H1 (cell line): ENCODE measurements around the gene KIF26B. TPM values are rescaled to one million over a fixed set of nuclear protein-coding genes. Genes with fewer than 3 reads are reported as not detected.

Experiments
- CTCF ChIA-PET: fragments of 300-600 bp; sonication (Branson Sonifier 250); formaldehyde crosslinking; loops from one replicate; lab custom pipeline; 2021; ENCODE audit not compliant: partially characterized antibody; lab: Charles Lee
- POLR2A ChIA-PET: fragments of 300-600 bp; sonication (Branson Sonifier 250); formaldehyde crosslinking; loops from one replicate; lab custom pipeline; 2021; ENCODE audit warnings: inconsistent platforms; ENCODE audit not compliant: partially characterized antibody; lab: Charles Lee
- DNase-seq, 2 experiments: peaks; one replicate each; pipeline versions ENCODE4 v3.0.0 to v3.0.0-alpha.2; 2010 to 2022; ENCODE audit warnings: low spot score in 2 of 2, low read depth in 1 of 2, mixed read lengths in 1 of 2
- FAIRE-seq: peaks from 2 replicates; lab custom pipeline; 2011; peaks lifted over from hg19 to GRCh38; lab: Jason Lieb, UNC
- H2AFZ ChIP-seq: 2 replicates; pipeline ENCODE4 v1.8.1; 2012; ENCODE audit warnings: low read length, inconsistent platforms
- H2AK5ac ChIP-seq: 2 replicates; pipeline ENCODE4 v1.6.1; 2013; ENCODE audit warnings: low read depth, low read length
- H2BK120ac ChIP-seq: replicated peaks from 2 replicates; pipeline ENCODE3; 2013; ENCODE audit warnings: low read depth, low read length, inconsistent platforms
- H2BK12ac ChIP-seq: 2 replicates; pipeline ENCODE4 v1.6.1; 2013; ENCODE audit warnings: low read depth, low read length
- H2BK15ac ChIP-seq: 2 replicates; pipeline ENCODE4 v1.6.1; 2013; ENCODE audit warnings: low read length
- H2BK20ac ChIP-seq: 2 replicates; pipeline ENCODE4 v1.6.1; 2013; ENCODE audit warnings: low read length
- H2BK5ac ChIP-seq: 2 replicates; pipeline ENCODE4 v1.6.1; 2013; ENCODE audit warnings: low read depth, low read length
- H3K14ac ChIP-seq: 2 replicates; pipeline ENCODE4 v1.6.1; 2013; ENCODE audit warnings: inconsistent platforms; ENCODE audit not compliant: insufficient read length
- H3K18ac ChIP-seq: 2 replicates; pipeline ENCODE4 v1.6.1; 2013; ENCODE audit warnings: low read length; ENCODE audit errors: extremely low read depth
- H3K23ac ChIP-seq: 2 replicates; pipeline ENCODE4 v1.6.1; 2013; ENCODE audit warnings: inconsistent platforms; ENCODE audit not compliant: insufficient read length
- H3K23me2 ChIP-seq: 2 replicates; pipeline ENCODE4 v1.6.1; 2013; ENCODE audit warnings: low read depth, low read length
- H3K27ac ChIP-seq: 2 replicates; pipeline ENCODE4 v1.6.1; 2011; ENCODE audit warnings: low read depth, low read length, inconsistent platforms
- H3K27me3 ChIP-seq, 4 experiments: replicated peaks in 1 of 4; 1 replicate in 1 of 4; 2 replicates in 3 of 4; pipeline versions ENCODE4 v1.6.1 to v1.8.1; 2011 to 2013; ENCODE audit warnings: low read length in 3 of 4, mild to moderate bottlenecking in 3 of 4, inconsistent platforms in 2 of 4, mixed read lengths in 2 of 4, moderate library complexity in 1 of 4; ENCODE audit not compliant: control insufficient read depth in 3 of 4, insufficient read depth in 3 of 4; ENCODE audit errors: extremely low read depth in 1 of 4
- H3K36me3 ChIP-seq, 4 experiments: 2 replicates each; pipeline versions ENCODE4 v1.6.1 to v1.8.1; 2011 to 2013; ENCODE audit warnings: mild to moderate bottlenecking in 4 of 4, low read length in 3 of 4, moderate library complexity in 2 of 4, control low read depth in 1 of 4, inconsistent platforms in 1 of 4; ENCODE audit not compliant: insufficient read depth in 4 of 4, control insufficient read depth in 2 of 4
- H3K4ac ChIP-seq: replicated peaks from 2 replicates; pipeline ENCODE3; 2013; ENCODE audit warnings: low read length, low read depth, mixed read lengths, inconsistent platforms; ENCODE audit not compliant: insufficient read length
- H3K4me1 ChIP-seq, 4 experiments: replicated peaks in 1 of 4; 1 replicate in 1 of 4; 2 replicates in 3 of 4; pipeline versions ENCODE4 v1.6.1 to v1.8.1; 2011 to 2013; ENCODE audit warnings: low read length in 3 of 4, inconsistent platforms in 2 of 4, mixed read lengths in 1 of 4; ENCODE audit not compliant: insufficient read depth in 4 of 4, control insufficient read depth in 3 of 4
- H3K4me2 ChIP-seq, 2 experiments: 2 replicates each; pipeline versions ENCODE4 v1.6.1 to v1.8.1; 2011 to 2013; ENCODE audit warnings: low read depth in 2 of 2, low read length in 2 of 2, control low read depth in 1 of 2, inconsistent platforms in 1 of 2, mild to moderate bottlenecking in 1 of 2; ENCODE audit not compliant: insufficient read depth in 1 of 2
- H3K4me3 ChIP-seq, 4 experiments: fragments of 200-600, 300-600 bp in 1 of 4; sonication (generic), shearing (Covaris generic), sonication (Bioruptor Twin) in 1 of 4; 2 replicates each; pipeline versions ENCODE4 v1.5.1 to v1.8.1; 2011 to 2016; ENCODE audit warnings: low read length in 4 of 4, low read depth in 3 of 4, control low read depth in 2 of 4, inconsistent platforms in 2 of 4, mild to moderate bottlenecking in 2 of 4, mixed read lengths in 1 of 4, moderate library complexity in 1 of 4; ENCODE audit not compliant: insufficient read depth in 2 of 4; ENCODE audit errors: extremely low read depth in 1 of 4
- H3K56ac ChIP-seq: replicated peaks from 2 replicates; pipeline ENCODE3; 2013; ENCODE audit warnings: low read depth, mild to moderate bottlenecking, mixed read lengths, low read length, inconsistent platforms; ENCODE audit not compliant: insufficient read length
- H3K79me1 ChIP-seq: 2 replicates; pipeline ENCODE4 v1.6.1; 2013; ENCODE audit warnings: low read depth, low read length, control low read depth
- H3K79me2 ChIP-seq, 2 experiments: 2 replicates each; pipeline versions ENCODE4 v1.6.1 to v1.8.1; 2012 to 2013; ENCODE audit warnings: low read length in 2 of 2, mild to moderate bottlenecking in 2 of 2, inconsistent platforms in 1 of 2; ENCODE audit not compliant: insufficient read depth in 2 of 2, control insufficient read depth in 1 of 2
- H3K9ac ChIP-seq, 4 experiments: replicated peaks in 1 of 4; 1 replicate in 1 of 4; 2 replicates in 3 of 4; pipeline versions ENCODE4 v1.6.1 to v1.8.1; 2011 to 2013; ENCODE audit warnings: low read depth in 3 of 4, low read length in 3 of 4, control low read depth in 2 of 4, mild to moderate bottlenecking in 2 of 4, moderate library complexity in 2 of 4, inconsistent platforms in 1 of 4; ENCODE audit errors: extremely low read depth in 1 of 4
- H3K9me3 ChIP-seq, 2 experiments: 2 replicates each; pipeline versions ENCODE4 v1.6.1 to v1.8.1; 2012 to 2013; ENCODE audit warnings: mild to moderate bottlenecking in 2 of 2, moderate library complexity in 2 of 2, control low read depth in 1 of 2, inconsistent platforms in 1 of 2, low read depth in 1 of 2, low read length in 1 of 2, mixed read lengths in 1 of 2; ENCODE audit not compliant: insufficient read depth in 2 of 2
- H4K20me1 ChIP-seq, 2 experiments: replicated peaks in 1 of 2; 2 replicates each; pipeline versions ENCODE3 to v1.8.1; 2011 to 2013; ENCODE audit warnings: inconsistent platforms in 2 of 2, low read length in 2 of 2, mild to moderate bottlenecking in 1 of 2; ENCODE audit not compliant: insufficient read depth in 2 of 2, control insufficient read depth in 1 of 2
- H4K5ac ChIP-seq: 2 replicates; pipeline ENCODE4 v1.6.1; 2013; ENCODE audit warnings: low read length, low read depth, mixed read lengths, inconsistent platforms; ENCODE audit not compliant: insufficient read length
- H4K8ac ChIP-seq: 2 replicates; pipeline ENCODE4 v1.8.0; 2013; ENCODE audit warnings: mild to moderate bottlenecking, moderate library complexity, low read length, inconsistent platforms; ENCODE audit not compliant: insufficient read depth; ENCODE audit errors: extremely low read depth
- H4K91ac ChIP-seq: replicated peaks from 2 replicates; pipeline ENCODE3; 2013; ENCODE audit warnings: low read length, mixed read lengths, inconsistent platforms; ENCODE audit not compliant: insufficient read length
- EGR1 ChIP-seq: IDR thresholded peaks from 2 replicates; pipeline ENCODE4 v1.6.1; 2011; ENCODE audit warnings: low read depth, low read length, borderline replicate concordance
- FOSL1 ChIP-seq: IDR thresholded peaks from 2 replicates; pipeline ENCODE4 v1.6.1; 2011; ENCODE audit warnings: mild to moderate bottlenecking, low read depth, low read length, moderate library complexity; ENCODE audit not compliant: insufficient read depth
- GTF2F1 ChIP-seq: IDR thresholded peaks from 2 replicates; pipeline ENCODE4 v1.6.1; 2012; ENCODE audit warnings: low read depth, low read length, improper control_type of control experiment, borderline replicate concordance
- KDM1A ChIP-seq: fragments of 200-600, 300-600 bp; sonication (generic); IDR thresholded peaks from 2 replicates; pipeline ENCODE4 v1.7.1; 2016; ENCODE audit warnings: mild to moderate bottlenecking, low read length, borderline replicate concordance
- RFX5 ChIP-seq: IDR thresholded peaks from 2 replicates; pipeline ENCODE4 v1.6.1; 2011; ENCODE audit warnings: low read depth, low read length, improper control_type of control experiment, borderline replicate concordance
- SP2 ChIP-seq: IDR thresholded peaks from 2 replicates; pipeline ENCODE4 v1.6.1; 2012; ENCODE audit warnings: mild to moderate bottlenecking, low read length, inconsistent platforms
- SUZ12 ChIP-seq: fragments of 200-600 bp; sonication (generic); IDR thresholded peaks from 2 replicates; pipeline ENCODE4 v1.6.1; 2012; ENCODE audit warnings: mild to moderate bottlenecking, inconsistent platforms, low read length, moderate library complexity, mixed read lengths
- whole genome bisulfite sequencing, 2 experiments: shearing (Covaris generic) in 1 of 2; methylation state at CpG; one replicate each; pipeline versions ENCODE4 v1.1.6 to v1.1.7; 2013 to 2015; ENCODE audit warnings: low lambda C conversion rate in 2 of 2, mixed read lengths in 2 of 2, inconsistent platforms in 1 of 2, low coverage in 1 of 2, missing lambda C conversion rate in 1 of 2; ENCODE audit not compliant: insufficient replicate concordance in 2 of 2, insufficient coverage in 1 of 2, insufficient read length in 1 of 2; ENCODE audit errors: extremely low coverage in 1 of 2, missing lambda C conversion rate in 1 of 2; 5-methylcytosine and 5-hydroxymethylcytosine counted together
- polyA plus RNA-seq, 7 experiments: library from polyadenylated mRNA; depleted of rRNA in 3 of 7; stranded (reverse) in 5 of 7; unstranded in 2 of 7; fragments of >200 nt in 5 of 7; fragments of 200-250 nt in 2 of 7; gene quantifications; 1 replicate in 5 of 7; 2 replicates in 1 of 7; 4 replicates in 1 of 7; pipeline versions ENCODE4 v1.2.1 to v1.2.3, GENCODE V29; 2011 to 2013; ENCODE audit warnings: missing spikeins in 2 of 7, mixed read lengths in 2 of 7
- total RNA-seq: library from RNA; stranded (reverse); fragmentation: NEBNext Ultra II Directional; extraction: Animal tissue kit (Norgen Biotek cat#: 25700); gene quantifications from 2 replicates; pipeline ENCODE4 v1.2.1, GENCODE V29; 2021

The KIF26B gene
- total and polyA plus RNA-seq, 2 of the 8 experiments (the other 6 are each of a cell fraction or from before 2014, with no cell fraction given), result 0.06 to 0.28 TPM

- no peaks in the 10 kb centered on the region for H3K79me2 ChIP-seq
- no peaks in the 10 kb centered on the region for H3K36me3 ChIP-seq
- no peak overlapping the region for H4K5ac ChIP-seq
- no peak overlapping the region for H3K9ac ChIP-seq
- H3K4me2 ChIP-seq, result no peak overlapping the region
- H3K23ac ChIP-seq, result no peak overlapping the region
- DNase-seq, result no peak
- H3K79me1 ChIP-seq, result no peaks in the 10 kb centered on the region
- peaks cover 0 to 9% (median 6%) of the 10 kb centered on the region in 4 experiments; a peak in 6 of 7 replicates for H3K4me1 ChIP-seq
- no peak overlapping the region for H2BK20ac ChIP-seq
- H3K27ac ChIP-seq, result no peak overlapping the region
- H3K14ac ChIP-seq, result no peak overlapping the region
- H2BK12ac ChIP-seq, result no peak overlapping the region
- H3K56ac ChIP-seq, result no peak overlapping the region
- POLR2A ChIA-PET, result no interaction called here
- H2AK5ac ChIP-seq, result no peak overlapping the region
- no peak overlapping the region for H2AFZ ChIP-seq
- no peak overlapping the region for H3K4ac ChIP-seq
- CTCF ChIA-PET, result interaction anchor here (0.6 kb wide), 1 partner anchor 86 kb away, joined by 4 read pairs; no protein-coding TSS in a partner anchor
- H4K91ac ChIP-seq, result no peak overlapping the region
- no peak overlapping the region for H2BK120ac ChIP-seq
- H4K20me1 ChIP-seq, result no peaks in the 10 kb centered on the region
- no peaks in the 10 kb centered on the region for H3K9me3 ChIP-seq
- no peak overlapping the region for H2BK15ac ChIP-seq
- no peak overlapping the region for H3K18ac ChIP-seq
- no peak overlapping the region for H3K4me3 ChIP-seq
- no peak overlapping the region for H4K8ac ChIP-seq
- 93% methylated on average over 6 of the region's 6 CpGs; no CpG with 5 or more reads in 1 of the 2 experiments for WGBS, 2 experiments
- H2BK5ac ChIP-seq, result no peak overlapping the region
- H3K27me3 ChIP-seq, result no peaks in the 10 kb centered on the region; a peak in 1 of 7 replicates
- TF ChIP-seq FOSL1 (no peak), EGR1 (no peak), KDM1A (no peak), SP2 (no peak), GTF2F1 (no peak), SUZ12 (no peak), RFX5 (no peak)
- H3K23me2 ChIP-seq, result peaks cover 3% of the 10 kb centered on the region; the same call in 1 of the 2 replicates
- FAIRE-seq, result no peak
Measured at GRCh38 chr1:245232931-245233330, 78.1 kb downstream of the KIF26B start.
